ENCODE data around the gene IL23R.

DNA sequence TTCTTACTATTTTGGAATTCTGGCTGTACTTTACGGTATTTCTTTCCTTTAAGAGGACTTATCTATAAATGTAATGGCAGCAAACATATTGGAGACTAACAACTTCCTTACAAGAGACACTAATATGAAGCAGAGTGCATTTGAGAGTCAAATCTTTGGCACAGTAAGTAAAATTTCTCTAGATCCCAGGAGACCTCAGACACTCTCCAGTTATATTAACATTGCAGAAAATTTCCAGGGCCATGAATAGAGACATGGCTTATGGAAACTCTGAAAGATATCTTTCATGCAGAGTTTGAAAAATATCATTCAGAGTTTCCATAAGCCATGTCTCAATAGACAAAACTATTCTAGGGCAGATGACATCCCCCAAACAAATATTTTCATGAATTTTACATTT is 51.2 kb downstream of the IL23R start:
- TF ChIP-seq, protein P1, sequence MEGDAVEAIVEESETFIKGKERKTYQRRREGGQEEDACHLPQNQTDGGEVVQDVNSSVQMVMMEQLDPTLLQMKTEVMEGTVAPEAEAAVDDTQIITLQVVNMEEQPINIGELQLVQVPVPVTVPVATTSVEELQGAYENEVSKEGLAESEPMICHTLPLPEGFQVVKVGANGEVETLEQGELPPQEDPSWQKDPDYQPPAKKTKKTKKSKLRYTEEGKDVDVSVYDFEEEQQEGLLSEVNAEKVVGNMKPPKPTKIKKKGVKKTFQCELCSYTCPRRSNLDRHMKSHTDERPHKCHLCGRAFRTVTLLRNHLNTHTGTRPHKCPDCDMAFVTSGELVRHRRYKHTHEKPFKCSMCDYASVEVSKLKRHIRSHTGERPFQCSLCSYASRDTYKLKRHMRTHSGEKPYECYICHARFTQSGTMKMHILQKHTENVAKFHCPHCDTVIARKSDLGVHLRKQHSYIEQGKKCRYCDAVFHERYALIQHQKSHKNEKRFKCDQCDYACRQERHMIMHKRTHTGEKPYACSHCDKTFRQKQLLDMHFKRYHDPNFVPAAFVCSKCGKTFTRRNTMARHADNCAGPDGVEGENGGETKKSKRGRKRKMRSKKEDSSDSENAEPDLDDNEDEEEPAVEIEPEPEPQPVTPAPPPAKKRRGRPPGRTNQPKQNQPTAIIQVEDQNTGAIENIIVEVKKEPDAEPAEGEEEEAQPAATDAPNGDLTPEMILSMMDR (IDR thresholded peaks at IDR 0.05 in 4 of 5, conservative IDR thresholded peaks at IDR 0.05 in 1 of 5) = no peak
- TF ChIP-seq POLR2A (IDR thresholded peaks at IDR 0.05) = no peak

Measured in gastrocnemius medialis (tissue), 4 donors.